CD4-positive, alpha-beta T cell treated with Interleukin-21 for 1 hour (primary cell): Measurements from ENCODE around the gene RBM38.

Experiments
- DNase-seq: peaks from one replicate; pipeline ENCODE4 v3.0.0-alpha.2; 2020

The RBM38 gene

GRCh38 chr20:57392512-57393271 is 1.5 kb downstream of the RBM38 start:
- peak; percentile 89 for DNase-seq

- no peak for DNase-seq
These were observed 2.3 kb downstream of the RBM38 start for GRCh38 chr20:57393321-57394120.

- no peak for DNase-seq
These were observed 3.2 kb downstream of the RBM38 start for GRCh38 chr20:57394121-57395082.

GRCh38 chr20:57395111-57395966 is 4.1 kb downstream of the RBM38 start:
- no peak for DNase-seq

- DNase-seq, result no peak
These were observed 5.2 kb downstream of the RBM38 start for GRCh38 chr20:57396212-57396983.

GRCh38 chr20:57396984-57397692 is 5.9 kb downstream of the RBM38 start:
- DNase-seq, result no peak

GRCh38 chr20:57397693-57398108 is 6.5 kb downstream of the RBM38 start:
- peak; percentile 64 for DNase-seq

DNA sequence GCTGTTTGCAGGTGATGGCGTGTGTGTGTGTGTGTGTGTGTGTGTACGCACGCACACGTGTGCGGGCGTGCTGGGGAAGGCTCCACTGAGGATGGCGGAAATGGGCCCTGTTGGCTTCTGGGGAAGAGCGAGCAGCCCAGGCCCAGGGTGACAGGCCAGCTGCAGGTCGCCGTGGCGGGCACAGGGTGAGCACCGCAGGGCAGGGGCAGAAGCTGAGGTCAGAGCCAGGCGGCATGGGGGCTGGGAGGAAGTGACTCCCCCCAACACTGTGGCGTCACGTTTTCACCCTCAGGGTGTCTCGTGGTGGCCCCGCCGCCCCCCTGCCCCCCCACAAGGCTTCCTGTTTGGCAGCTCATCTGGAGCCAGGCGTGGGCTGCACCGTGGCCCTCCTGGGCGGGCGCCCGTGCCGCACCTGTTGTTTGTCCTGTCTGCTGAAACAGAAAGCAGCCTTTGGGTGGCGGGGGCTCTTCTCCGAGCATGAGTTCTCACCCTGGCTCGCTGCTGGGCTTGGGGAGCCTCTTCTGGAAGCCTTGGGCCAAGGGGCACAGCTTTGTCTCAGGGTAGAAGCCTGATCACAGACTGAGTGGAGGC is 7.1 kb downstream of the RBM38 start:
- peak; percentile 92 for DNase-seq

GRCh38 chr20:57398901-57399535 is 7.8 kb downstream of the RBM38 start:
- no peak for DNase-seq

GRCh38 chr20:57399587-57400155 is 8.5 kb downstream of the RBM38 start:
- peak; percentile 56 for DNase-seq

DNA sequence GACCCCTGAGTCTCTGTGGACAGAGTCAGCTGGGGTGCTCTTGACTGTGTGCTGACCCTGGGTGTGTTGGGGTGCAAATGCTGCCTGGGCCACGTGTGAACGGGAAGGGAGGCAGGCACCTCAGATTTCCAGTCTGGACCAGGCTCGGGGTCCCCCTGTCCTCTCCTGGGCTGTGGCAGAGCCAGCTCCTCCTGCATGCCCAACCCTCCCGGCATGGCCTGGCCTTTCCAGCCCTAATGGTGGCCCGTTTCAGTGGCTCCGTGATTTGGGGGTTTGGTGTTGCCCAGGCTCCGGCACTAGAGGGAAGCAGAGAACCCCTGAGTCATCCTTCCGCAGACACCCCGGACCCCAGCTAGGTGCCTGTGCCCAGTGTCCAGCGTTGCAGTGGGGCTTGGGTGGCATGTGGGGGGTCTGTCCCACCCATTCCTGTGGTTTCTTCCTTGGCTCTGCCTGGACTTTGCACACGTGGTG is 9.1 kb downstream of the RBM38 start:
- no peak for DNase-seq

GRCh38 chr20:57400821-57401564 is 9.8 kb downstream of the RBM38 start:
- no peak for DNase-seq

DNA sequence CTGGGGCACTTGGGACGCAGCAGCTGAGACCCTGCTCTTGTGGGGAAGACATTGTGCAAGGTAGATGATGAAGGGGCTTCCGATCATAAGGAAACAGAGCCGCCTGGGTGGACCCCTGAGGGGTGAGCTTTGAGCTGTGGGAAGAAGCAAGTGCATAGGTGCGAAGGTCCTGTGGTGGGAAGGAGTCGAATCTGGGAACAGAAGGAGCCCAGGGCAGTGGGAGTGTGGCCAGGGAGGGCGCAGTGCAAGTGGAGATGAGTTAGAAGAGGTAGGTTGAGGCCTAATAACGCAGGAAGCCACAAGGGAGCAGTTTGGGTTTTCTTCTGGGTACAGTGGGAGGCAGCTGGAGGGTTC is 10.3 kb downstream of the RBM38 start:
- no peak for DNase-seq

- no peak for DNase-seq
These were observed 11.3 kb downstream of the RBM38 start for GRCh38 chr20:57402206-57403125.

DNA sequence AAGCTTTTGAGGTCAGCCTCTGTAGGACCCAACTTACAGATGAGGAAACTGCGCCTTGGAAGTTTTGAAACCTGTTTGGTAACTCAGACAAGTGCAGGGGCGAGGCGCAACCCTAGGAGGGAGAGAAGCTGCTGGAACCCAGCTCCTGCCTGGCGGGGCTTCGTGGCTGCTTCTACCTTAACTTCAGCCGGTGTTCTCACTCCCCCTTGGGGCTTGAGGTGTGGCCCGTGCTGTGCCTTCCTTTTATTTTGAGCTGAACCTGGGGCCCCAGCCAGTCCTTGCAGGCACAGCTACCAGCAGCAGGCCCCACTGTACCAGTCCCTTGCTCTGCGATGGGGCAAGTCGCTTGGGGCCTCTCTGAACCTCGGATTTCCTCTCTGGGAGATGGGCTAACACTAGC is 12.0 kb downstream of the RBM38 start:
- DNase-seq, result no peak

GRCh38 chr20:57404006-57404405 is 12.8 kb downstream of the RBM38 start:
- no peak for DNase-seq

- no peak for DNase-seq
These were observed 13.3 kb downstream of the RBM38 start for GRCh38 chr20:57404419-57405072.
